ENCODE results near the gene PPP1R15A.

- TF ChIP-seq, protein P1, sequence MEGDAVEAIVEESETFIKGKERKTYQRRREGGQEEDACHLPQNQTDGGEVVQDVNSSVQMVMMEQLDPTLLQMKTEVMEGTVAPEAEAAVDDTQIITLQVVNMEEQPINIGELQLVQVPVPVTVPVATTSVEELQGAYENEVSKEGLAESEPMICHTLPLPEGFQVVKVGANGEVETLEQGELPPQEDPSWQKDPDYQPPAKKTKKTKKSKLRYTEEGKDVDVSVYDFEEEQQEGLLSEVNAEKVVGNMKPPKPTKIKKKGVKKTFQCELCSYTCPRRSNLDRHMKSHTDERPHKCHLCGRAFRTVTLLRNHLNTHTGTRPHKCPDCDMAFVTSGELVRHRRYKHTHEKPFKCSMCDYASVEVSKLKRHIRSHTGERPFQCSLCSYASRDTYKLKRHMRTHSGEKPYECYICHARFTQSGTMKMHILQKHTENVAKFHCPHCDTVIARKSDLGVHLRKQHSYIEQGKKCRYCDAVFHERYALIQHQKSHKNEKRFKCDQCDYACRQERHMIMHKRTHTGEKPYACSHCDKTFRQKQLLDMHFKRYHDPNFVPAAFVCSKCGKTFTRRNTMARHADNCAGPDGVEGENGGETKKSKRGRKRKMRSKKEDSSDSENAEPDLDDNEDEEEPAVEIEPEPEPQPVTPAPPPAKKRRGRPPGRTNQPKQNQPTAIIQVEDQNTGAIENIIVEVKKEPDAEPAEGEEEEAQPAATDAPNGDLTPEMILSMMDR (IDR thresholded peaks at IDR 0.05; ENCODE audit: insufficient read depth, low read length, poor library complexity, severe bottlenecking), result no peak
- no peak for TF ChIP-seq EZH2phosphoT487 (conservative IDR thresholded peaks at IDR 0.05; ENCODE audit: low read length)
Observed at GRCh38 chr19:48859711-48860572, 12.3 kb upstream of the PPP1R15A start.
